Activated naive CD4-positive, alpha-beta T cell treated with Interleukin-2 at 50 U/mL for 16 hours (primary cell): ENCODE data around the gene SUPT6H.
"Not testable (repeated sequence)": the region's sequence is repeated elsewhere in the genome, so short reads cannot be mapped to it uniquely, and the experiment has no call there.

Experiments used
- DNase-seq: peaks from one replicate; pipeline ENCODE4 v3.0.0-alpha.2; 2020

SUPT6H gene

GRCh38 chr17:28703552-28704218 is 41.7 kb downstream of the SUPT6H start:
- no peak for DNase-seq

- DNase-seq = no peak
Observed at GRCh38 chr17:28704219-28704858, 42.3 kb downstream of the SUPT6H start.

- no peak for DNase-seq
Observed at GRCh38 chr17:28705074-28705659, 43.2 kb downstream of the SUPT6H start.

- no peak for DNase-seq
Observed at GRCh38 chr17:28705728-28706334, 43.8 kb downstream of the SUPT6H start.

GRCh38 chr17:28706471-28707338 is 44.7 kb downstream of the SUPT6H start:
- no peak for DNase-seq

- no peak for DNase-seq
Observed at GRCh38 chr17:28707339-28707720, 45.3 kb downstream of the SUPT6H start.

GRCh38 chr17:28710861-28711722 is 49.1 kb downstream of the SUPT6H start:
- peak; percentile 92 for DNase-seq

- no peak for DNase-seq
Observed at GRCh38 chr17:28711723-28712031, 49.7 kb downstream of the SUPT6H start, which contains the start of gene PROCA1. Gene PROCA1, minus strand, starts transcription at chr17:28711888. Its CDS starts 228 bp downstream, at chr17:28711660.

GRCh38 chr17:28712032-28712704 is 50.2 kb downstream of the SUPT6H start:
- peak; percentile 73 for DNase-seq

GRCh38 chr17:28712705-28713415 is 50.9 kb downstream of the SUPT6H start:
- no peak for DNase-seq

GRCh38 chr17:28714281-28714680 is 52.3 kb downstream of the SUPT6H start:
- DNase-seq = no peak

GRCh38 chr17:28715217-28715616 is 53.2 kb downstream of the SUPT6H start:
- DNase-seq = no peak

GRCh38 chr17:28716740-28717577 is 55.0 kb downstream of the SUPT6H start:
- no peak for DNase-seq

GRCh38 chr17:28717578-28718332 is 55.8 kb downstream of the SUPT6H start, which contains the start of gene RAB34:
Gene RAB34, minus strand, starts transcription at chr17:28717868. Its CDS starts 602 bp downstream, at chr17:28717266.
- DNase-seq = no peak

GRCh38 chr17:28718333-28719020 is 56.5 kb downstream of the SUPT6H start:
- DNase-seq = no peak

GRCh38 chr17:28719021-28719433 is 57.0 kb downstream of the SUPT6H start:
- no peak for DNase-seq

GRCh38 chr17:28720247-28720996 is 58.4 kb downstream of the SUPT6H start:
- peak; percentile 50 for DNase-seq

- not testable (repeated sequence) for DNase-seq
Observed at GRCh38 chr17:28720997-28721329, 59.0 kb downstream of the SUPT6H start.
